SK-N-SH (cell line): ENCODE results near the gene GLTP. TPM values are rescaled to one million over a fixed set of nuclear protein-coding genes. Genes with fewer than 3 reads are reported as not detected.
A peak's percentile ranks its signal among the peaks of the same experiment; 100 is the strongest.

Source experiments
- CTCF ChIA-PET: fragments of 300-600, 350-600 bp; formaldehyde crosslinking; extraction: SDS; loops from one replicate; lab custom pipeline; 2021; lab: Yijun Ruan, JAX
- POLR2A ChIA-PET: fragments of 350-600 bp; sonication (Branson Sonifier 250); formaldehyde crosslinking; extraction: SDS; loops from one replicate; lab custom pipeline; 2020; ENCODE audit warnings: antibody characterized with exemption, inconsistent platforms; lab: Yijun Ruan, JAX
- DNase-seq: peaks from one replicate; pipeline ENCODE4 v3.0.0; 2012
- H2AFZ ChIP-seq: fragments of 200-600 bp; sonication (generic); 2 replicates; pipeline ENCODE4 v1.8.1; 2016; ENCODE audit warnings: antibody characterized with exemption, mild to moderate bottlenecking, low read depth
- H3F3A ChIP-seq: fragments of 200-600 bp; sonication (generic); replicated peaks from 2 replicates; pipeline ENCODE3; 2016; ENCODE audit warnings: antibody characterized with exemption, mild to moderate bottlenecking; ENCODE audit not compliant: insufficient read depth
- H3K27ac ChIP-seq, 2 experiments: fragments of 200-500 bp in 1 of 2; fragments of 200-600 bp in 1 of 2; sonication (Bioruptor generic) in 1 of 2; sonication (generic), shearing (Covaris generic) in 1 of 2; 2 replicates each; pipeline versions ENCODE4 v1.5.1 to v1.6.1; 2014 to 2016; ENCODE audit warnings: low read depth in 2 of 2, inconsistent platforms in 1 of 2, low read length in 1 of 2, mild to moderate bottlenecking in 1 of 2, mixed read lengths in 1 of 2
- H3K27me3 ChIP-seq: fragments of 200-600 bp; sonication (generic), shearing (Covaris generic); 2 replicates; pipeline ENCODE4 v1.6.1; 2016; ENCODE audit warnings: mixed run types; ENCODE audit not compliant: insufficient read depth
- H3K36me3 ChIP-seq, 2 experiments: fragments of 200-500 bp in 1 of 2; fragments of 200-600 bp in 1 of 2; sonication (Bioruptor generic) in 1 of 2; sonication (generic) in 1 of 2; replicated peaks in 1 of 2; 2 replicates each; pipeline versions ENCODE3 to v1.5.1; 2014 to 2016; ENCODE audit warnings: low read length in 1 of 2, mild to moderate bottlenecking in 1 of 2; ENCODE audit not compliant: insufficient read depth in 2 of 2, control insufficient read depth in 1 of 2
- H3K4me1 ChIP-seq, 2 experiments: fragments of 200-500 bp in 1 of 2; fragments of 200-600 bp in 1 of 2; sonication (Bioruptor generic) in 1 of 2; sonication (generic), shearing (Covaris generic) in 1 of 2; 2 replicates each; pipeline versions ENCODE4 v1.5.1 to v1.6.1; 2014 to 2016; ENCODE audit warnings: low read depth in 1 of 2, low read length in 1 of 2, mixed run types in 1 of 2; ENCODE audit not compliant: insufficient read depth in 2 of 2, control insufficient read depth in 1 of 2
- H3K4me2 ChIP-seq: fragments of 200-600 bp; sonication (generic), shearing (Covaris generic); 2 replicates; pipeline ENCODE4 v1.6.1; 2017; ENCODE audit warnings: mixed run types
- H3K4me3 ChIP-seq, 2 experiments: fragments of 200-500 bp in 1 of 2; fragments of 200-600 bp in 1 of 2; sonication (Bioruptor generic) in 1 of 2; sonication (generic), shearing (Covaris generic) in 1 of 2; 2 replicates each; pipeline versions ENCODE4 v1.5.1 to v1.8.1; 2014 to 2016; ENCODE audit warnings: low read depth in 2 of 2, inconsistent platforms in 1 of 2, low read length in 1 of 2, mild to moderate bottlenecking in 1 of 2, mixed read lengths in 1 of 2, moderate library complexity in 1 of 2
- H3K79me2 ChIP-seq: fragments of 200-600 bp; sonication (generic); 2 replicates; pipeline ENCODE4 v1.8.1; 2017; ENCODE audit warnings: mild to moderate bottlenecking; ENCODE audit not compliant: insufficient read depth
- H3K9ac ChIP-seq: fragments of 200-600 bp; sonication (generic); 2 replicates; pipeline ENCODE4 v1.6.1; 2017; ENCODE audit warnings: mixed run types
- H3K9me2 ChIP-seq: fragments of 200-600 bp; sonication (generic); 2 replicates; pipeline ENCODE4 v1.6.1; 2017; ENCODE audit warnings: mixed run types
- H3K9me3 ChIP-seq: fragments of 200-600 bp; sonication (generic); 2 replicates; pipeline ENCODE4 v1.6.1; 2017; ENCODE audit warnings: mixed run types, mild to moderate bottlenecking, moderate library complexity
- H4K20me1 ChIP-seq: fragments of 200-600 bp; sonication (generic); 2 replicates; pipeline ENCODE4 v1.6.1; 2017; ENCODE audit warnings: mild to moderate bottlenecking, mixed run types; ENCODE audit not compliant: insufficient read depth
- CHD2 ChIP-seq: fragments of 150-350 bp; IDR thresholded peaks from 2 replicates; pipeline ENCODE4 v1.6.1; 2018; ENCODE audit warnings: low read length; ENCODE audit not compliant: partially characterized antibody
- CTCF ChIP-seq: fragments of 200-600 bp; sonication (generic); IDR thresholded peaks from 2 replicates; pipeline ENCODE4 v1.6.1; 2017; ENCODE audit warnings: antibody characterized with exemption, mild to moderate bottlenecking, moderate library complexity
- EP300 ChIP-seq, 2 experiments: IDR thresholded peaks; 2 replicates each; pipeline versions ENCODE4 v1.4.0 to v1.6.1; 2012; ENCODE audit warnings: borderline replicate concordance in 1 of 2, low read depth in 1 of 2, low read length in 1 of 2
- GABPA ChIP-seq: IDR thresholded peaks from 2 replicates; pipeline ENCODE4 v1.4.0; 2012; ENCODE audit warnings: low read depth, mild to moderate bottlenecking
- IRF3 ChIP-seq: fragments of 150-350 bp; IDR thresholded peaks from 2 replicates; pipeline ENCODE4 v1.6.1; 2016; ENCODE audit warnings: mild to moderate bottlenecking, low read depth, low read length
- MEF2A ChIP-seq: IDR thresholded peaks from 2 replicates; pipeline ENCODE4 v1.4.0; 2012; ENCODE audit warnings: low read depth, borderline replicate concordance
- NFIC ChIP-seq: IDR thresholded peaks from 2 replicates; pipeline ENCODE4 v1.4.0; 2012; ENCODE audit warnings: borderline replicate concordance
- PBX3 ChIP-seq: IDR thresholded peaks from 2 replicates; pipeline ENCODE4; 2012
- RCOR1 ChIP-seq: fragments of 150-350 bp; IDR thresholded peaks from 2 replicates; pipeline ENCODE4 v1.6.1; 2017; ENCODE audit warnings: antibody characterized with exemption, low read length
- RFX5 ChIP-seq: IDR thresholded peaks from 2 replicates; pipeline ENCODE4 v1.6.1; 2012; ENCODE audit warnings: mild to moderate bottlenecking, improper control_type of control experiment, low read length
- RXRA ChIP-seq: IDR thresholded peaks from 2 replicates; pipeline ENCODE4 v1.4.0; 2012; ENCODE audit warnings: low read depth, mild to moderate bottlenecking, borderline replicate concordance
- SIN3A ChIP-seq: IDR thresholded peaks from 2 replicates; pipeline ENCODE4 v1.6.1; 2012; ENCODE audit warnings: low read depth, mild to moderate bottlenecking, low read length, moderate library complexity, borderline replicate concordance
- SMC3 ChIP-seq: IDR thresholded peaks from 2 replicates; pipeline ENCODE4 v1.6.1; 2012; ENCODE audit warnings: low read depth, low read length, improper control_type of control experiment
- TCF12 ChIP-seq: IDR thresholded peaks from 2 replicates; pipeline ENCODE4 v1.4.0; 2012
- YY1 ChIP-seq: IDR thresholded peaks from 2 replicates; pipeline ENCODE4 v1.4.0; 2012; ENCODE audit warnings: low read depth, mild to moderate bottlenecking
- ZBTB33 ChIP-seq: IDR thresholded peaks from 2 replicates; pipeline ENCODE4 v1.4.0; 2012; ENCODE audit warnings: low read depth, borderline replicate concordance
- WGBS: methylation state at CpG from one replicate; pipeline ENCODE4 v1.1.6; 2017; ENCODE audit warnings: low lambda C conversion rate; 5-methylcytosine and 5-hydroxymethylcytosine counted together
- polyA plus RNA-seq, 3 experiments: library from polyadenylated mRNA; depleted of rRNA; stranded (reverse); fragments of >200 nt; gene quantifications; 2 replicates each; pipeline ENCODE4 v1.2.3, GENCODE V29; 2012

The GLTP gene
- polyA plus RNA-seq, 1 of the 3 experiments (the other 2 are of a cell fraction): 23.0 TPM

GRCh38 chr12:109878749-109879148, 1.6 kb downstream of the GLTP start (continued):
- no peak for TF ChIP-seq IRF3
- no peak for TF ChIP-seq NFIC
- TF ChIP-seq SMC3: no peak
- no peak for TF ChIP-seq TCF12
- TF ChIP-seq RFX5: no peak

- Histone ChIP-seq H3K4me3 (no peak overlapping the region), H3K27ac (no peak overlapping the region), H3K9me3 (no peaks in the 10 kb centered on the region), H3K36me3 (no peaks in the 10 kb centered on the region), H3K79me2 (peaks cover 58% of the 10 kb centered on the region), H3K9ac (no peak overlapping the region), H3K27me3 (no peaks in the 10 kb centered on the region), H3F3A (no peaks in the 10 kb centered on the region), H2AFZ (no peak overlapping the region), H3K4me2 (peak overlapping the region; percentile 92), H3K4me1 (peaks cover 0 to 19% of the 10 kb centered on the region in 2 experiments; a peak in 1 of 4 replicates), H4K20me1 (no peaks in the 10 kb centered on the region; the same call in 1 of the 2 replicates), H3K9me2 (no peaks in the 10 kb centered on the region)
- TF ChIP-seq RCOR1 (no peak), SMC3 (no peak), GABPA (no peak), YY1 (no peak), MEF2A (no peak), ZBTB33 (no peak)
- no peak for DNase-seq
- CTCF ChIA-PET: interaction anchor here (1.1 to 3.9 kb wide), 4 partner anchors 25 to 445 kb away, joined by 3 to 26 read pairs (median 3); no protein-coding TSS in a partner anchor
- POLR2A ChIA-PET: no interaction called here
- 84% methylated on average over 3 of the region's 3 CpGs for WGBS
These were observed 2.1 kb downstream of the GLTP start for GRCh38 chr12:109878247-109878625.

- H3K4me3 ChIP-seq: no peak overlapping the region
- no peak overlapping the region for H3K27ac ChIP-seq
- ChIA-PET POLR2A (interaction anchor here (0.8 kb wide), 1 partner anchor 280 kb away, joined by 3 read pairs; no protein-coding TSS in a partner anchor), CTCF (interaction anchor here (0.7 to 3.9 kb wide), 9 partner anchors 19 to 449 kb away, joined by 3 to 26 read pairs (median 3); no protein-coding TSS in a partner anchor)
- DNase-seq: no peak
- H2AFZ ChIP-seq: no peak overlapping the region
- H3K4me2 ChIP-seq: no peak overlapping the region
- no peaks in the 10 kb centered on the region for H3K27me3 ChIP-seq
- no peaks in the 10 kb centered on the region for H3F3A ChIP-seq
- H3K9ac ChIP-seq: no peak overlapping the region
- H3K4me1 ChIP-seq: peaks cover 0 to 19% of the 10 kb centered on the region in 2 experiments; a peak in 1 of 4 replicates
- H3K79me2 ChIP-seq: peaks cover 59% of the 10 kb centered on the region
- no peaks in the 10 kb centered on the region for H3K9me3 ChIP-seq
- H3K36me3 ChIP-seq: no peaks in the 10 kb centered on the region
- 82% methylated on average over 10 of the region's 10 CpGs for WGBS
- no peaks in the 10 kb centered on the region; the same call in 1 of the 2 replicates for H4K20me1 ChIP-seq
- H3K9me2 ChIP-seq: no peaks in the 10 kb centered on the region
- TF ChIP-seq RXRA (no peak), EP300 (IDR thresholded peaks at IDR 0.05; ENCODE audit: borderline replicate concordance in 1 of 2, low read depth in 1 of 2, low read length in 1 of 2) (no peak), ZBTB33 (no peak), SIN3A (no peak), SMC3 (no peak), CHD2 (no peak), GABPA (no peak), PBX3 (no peak), CTCF (no peak)
These were observed 2.7 kb downstream of the GLTP start for GRCh38 chr12:109877504-109878246.
